ENCODE results near the gene DOCK4. TPM values are rescaled to one million over a fixed set of nuclear protein-coding genes. Genes with fewer than 3 reads are reported as not detected.

Gene DOCK4
- total RNA-seq, 1 experiment from 2014 or later = 20.4 TPM

GRCh38 chr7:112023282-112023681 lies 182.9 kb downstream of the DOCK4 start:
- peaks cover 21% of the 10 kb centered on the region for H3K4me1 Mint-ChIP-seq
- H3K9me3 Mint-ChIP-seq = no peaks in the 10 kb centered on the region
- no peak overlapping the region for H3K27ac Mint-ChIP-seq
- CTCF ChIA-PET = no interaction called here
- no peak overlapping the region for H3K4me3 Mint-ChIP-seq
- H3K27me3 Mint-ChIP-seq (ENCODE audit: low read depth) = no peaks in the 10 kb centered on the region; the same call in 1 of the 2 replicates
- POLR2A ChIA-PET = no interaction called here
- DNase-seq (ENCODE audit: low spot score) (no peak), ATAC-seq (no peak)
- no peak for TF ChIP-seq TP53 (CRISPR knock-in tag; IDR thresholded peaks at IDR 0.05)
- TF ChIP-seq ZNF512 (CRISPR knock-in tag; IDR thresholded peaks at IDR 0.05; ENCODE audit: borderline replicate concordance) = no peak
- TF ChIP-seq CBFB (CRISPR knock-in tag; IDR thresholded peaks at IDR 0.05; ENCODE audit: low read depth) = no peak
- no peak for TF ChIP-seq FOXP4 (CRISPR knock-in tag; IDR thresholded peaks at IDR 0.05)
- no peaks in the 10 kb centered on the region for H3K36me3 Mint-ChIP-seq

- TF ChIP-seq NFE2L1 (CRISPR knock-in tag; IDR thresholded peaks at IDR 0.05) (no peak), ZMAT4 (CRISPR knock-in tag; IDR thresholded peaks at IDR 0.05) (no peak), IRF2 (CRISPR knock-in tag; IDR thresholded peaks at IDR 0.05; ENCODE audit: borderline replicate concordance, low read depth) (no peak), CDX4 (CRISPR knock-in tag; IDR thresholded peaks at IDR 0.05; ENCODE audit: borderline replicate concordance) (no peak), RORB (CRISPR knock-in tag; IDR thresholded peaks at IDR 0.05) (no peak), GRHL2 (CRISPR knock-in tag; IDR thresholded peaks at IDR 0.05; ENCODE audit: insufficient replicate concordance, severe bottlenecking) (no peak), SMAD4 (CRISPR knock-in tag; IDR thresholded peaks at IDR 0.05) (no peak), TEAD1 (CRISPR knock-in tag; IDR thresholded peaks at IDR 0.05) (no peak), ZSCAN18 (CRISPR knock-in tag; IDR thresholded peaks at IDR 0.05) (no peak), ZBTB43 (CRISPR knock-in tag; IDR thresholded peaks at IDR 0.05) (no peak), USF2 (CRISPR knock-in tag; IDR thresholded peaks at IDR 0.05) (no peak), TEAD4 (CRISPR knock-in tag; IDR thresholded peaks at IDR 0.05) (no peak), ERG (CRISPR knock-in tag; IDR thresholded peaks at IDR 0.05) (no peak)
- no peak for DNase-seq (ENCODE audit: low spot score)
- H3K4me1 Mint-ChIP-seq = peaks cover 16% of the 10 kb centered on the region
- H3K36me3 Mint-ChIP-seq = no peaks in the 10 kb centered on the region
- ChIA-PET POLR2A (no interaction called here), CTCF (no interaction called here)
- ATAC-seq = no peak
- no peak overlapping the region for H3K4me3 Mint-ChIP-seq
- no peaks in the 10 kb centered on the region for H3K9me3 Mint-ChIP-seq
- no peaks in the 10 kb centered on the region; the same call in 1 of the 2 replicates for H3K27me3 Mint-ChIP-seq (ENCODE audit: low read depth)
- H3K27ac Mint-ChIP-seq = no peak overlapping the region
These were observed 184.1 kb downstream of the DOCK4 start for GRCh38 chr7:112022128-112022527.
